ENCODE data around the gene RBM15.

RBM15 gene, protein sequence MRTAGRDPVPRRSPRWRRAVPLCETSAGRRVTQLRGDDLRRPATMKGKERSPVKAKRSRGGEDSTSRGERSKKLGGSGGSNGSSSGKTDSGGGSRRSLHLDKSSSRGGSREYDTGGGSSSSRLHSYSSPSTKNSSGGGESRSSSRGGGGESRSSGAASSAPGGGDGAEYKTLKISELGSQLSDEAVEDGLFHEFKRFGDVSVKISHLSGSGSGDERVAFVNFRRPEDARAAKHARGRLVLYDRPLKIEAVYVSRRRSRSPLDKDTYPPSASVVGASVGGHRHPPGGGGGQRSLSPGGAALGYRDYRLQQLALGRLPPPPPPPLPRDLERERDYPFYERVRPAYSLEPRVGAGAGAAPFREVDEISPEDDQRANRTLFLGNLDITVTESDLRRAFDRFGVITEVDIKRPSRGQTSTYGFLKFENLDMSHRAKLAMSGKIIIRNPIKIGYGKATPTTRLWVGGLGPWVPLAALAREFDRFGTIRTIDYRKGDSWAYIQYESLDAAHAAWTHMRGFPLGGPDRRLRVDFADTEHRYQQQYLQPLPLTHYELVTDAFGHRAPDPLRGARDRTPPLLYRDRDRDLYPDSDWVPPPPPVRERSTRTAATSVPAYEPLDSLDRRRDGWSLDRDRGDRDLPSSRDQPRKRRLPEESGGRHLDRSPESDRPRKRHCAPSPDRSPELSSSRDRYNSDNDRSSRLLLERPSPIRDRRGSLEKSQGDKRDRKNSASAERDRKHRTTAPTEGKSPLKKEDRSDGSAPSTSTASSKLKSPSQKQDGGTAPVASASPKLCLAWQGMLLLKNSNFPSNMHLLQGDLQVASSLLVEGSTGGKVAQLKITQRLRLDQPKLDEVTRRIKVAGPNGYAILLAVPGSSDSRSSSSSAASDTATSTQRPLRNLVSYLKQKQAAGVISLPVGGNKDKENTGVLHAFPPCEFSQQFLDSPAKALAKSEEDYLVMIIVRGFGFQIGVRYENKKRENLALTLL

DNA sequence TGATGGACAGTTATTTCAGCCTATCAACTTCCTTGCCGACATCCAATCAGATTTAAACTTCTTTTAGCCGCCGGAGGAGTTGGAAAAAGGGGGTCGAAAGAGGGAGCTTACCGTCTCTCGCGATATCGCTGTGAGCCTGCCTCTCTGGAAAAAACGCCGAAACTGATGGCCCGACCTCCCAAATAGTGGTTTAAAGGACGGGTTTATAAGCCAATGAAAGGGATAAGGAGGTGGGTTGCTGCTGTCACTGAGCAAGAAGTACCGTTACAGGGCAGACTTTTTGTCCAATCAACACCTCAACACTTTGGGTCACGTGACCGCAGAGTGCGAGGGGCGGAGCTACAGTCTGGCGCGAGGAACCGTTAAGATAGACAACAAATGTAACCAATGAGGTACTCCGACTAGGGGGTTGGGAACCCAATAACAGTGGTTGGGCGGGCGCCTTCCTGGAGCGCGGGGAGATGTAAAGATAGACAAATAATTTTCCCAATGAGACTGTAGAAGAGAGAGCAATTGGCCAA lies at the start of gene RBM15:
Gene RBM15, plus strand, starts transcription at position 492 of the 521 bp plus-strand sequence. Its CDS starts 29 bp downstream, at position 521.
- DNase-seq (ENCODE audit: low spot score) = peak; percentile 99

- no peak for DNase-seq (ENCODE audit: low spot score)
Measured at GRCh38 chr1:110291241-110292030, 47.7 kb upstream of the RBM15 start.

DNA sequence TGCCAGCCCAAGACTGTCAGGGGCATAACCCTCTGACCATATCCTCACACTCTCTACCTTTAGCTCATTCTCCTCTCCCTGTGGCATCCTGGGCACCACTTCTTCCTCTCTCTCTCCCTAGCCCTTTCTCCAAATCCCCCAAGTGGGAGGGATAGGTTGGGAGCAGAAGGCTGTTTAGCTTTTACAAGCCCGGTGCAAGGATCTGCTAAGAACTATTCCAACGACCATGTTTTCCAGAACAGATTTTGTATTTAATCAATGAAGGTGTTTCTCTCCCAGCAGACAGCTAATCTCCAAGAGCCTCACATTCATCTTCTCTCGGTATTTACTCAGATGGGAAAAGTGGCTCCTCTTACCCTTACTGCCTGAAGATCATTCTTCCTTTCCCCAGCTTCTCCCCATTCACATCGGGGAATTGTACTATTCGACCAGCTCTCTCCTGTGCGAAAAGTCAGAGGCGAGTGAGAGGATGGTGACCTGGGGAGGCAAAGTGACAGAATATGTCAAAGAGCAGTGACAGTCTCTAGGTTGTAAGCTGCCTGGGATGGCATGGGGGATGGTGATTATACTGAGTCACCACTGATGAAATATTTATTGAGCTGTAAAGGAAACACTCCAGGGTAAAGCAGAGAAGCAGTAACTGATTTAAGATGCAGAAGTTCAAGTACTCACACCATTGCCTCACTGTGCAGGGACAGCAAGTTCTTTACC lies 47.0 kb upstream of the RBM15 start:
- DNase-seq (ENCODE audit: low spot score) = no peak

DNA sequence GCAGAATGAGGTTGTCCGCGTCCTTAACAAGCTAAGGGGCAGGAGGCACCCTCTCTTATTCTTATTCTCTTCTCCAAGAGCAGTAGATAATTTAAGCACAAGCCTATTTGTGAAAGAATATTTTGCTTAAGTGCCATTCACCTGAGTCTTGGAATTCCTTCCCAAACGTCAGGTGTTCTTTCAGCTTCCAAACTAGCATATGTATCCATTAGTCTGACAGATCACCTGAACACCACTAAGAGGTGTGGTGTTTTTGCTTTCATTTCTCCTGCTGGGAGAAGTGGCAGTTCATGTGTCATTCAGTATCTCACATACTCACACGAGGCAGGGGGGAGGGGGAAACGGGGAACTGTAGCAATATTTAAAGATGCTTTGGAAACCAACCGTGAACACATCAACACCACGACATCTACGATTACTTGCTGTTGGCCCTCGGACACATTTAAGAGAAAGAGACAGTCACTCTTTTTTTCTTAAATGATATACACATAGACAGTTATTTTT lies 45.5 kb upstream of the RBM15 start:
- DNase-seq (ENCODE audit: low spot score) = no peak

GRCh38 chr1:110294308-110294707 lies 44.9 kb upstream of the RBM15 start:
- no peak for DNase-seq (ENCODE audit: low spot score)

DNA sequence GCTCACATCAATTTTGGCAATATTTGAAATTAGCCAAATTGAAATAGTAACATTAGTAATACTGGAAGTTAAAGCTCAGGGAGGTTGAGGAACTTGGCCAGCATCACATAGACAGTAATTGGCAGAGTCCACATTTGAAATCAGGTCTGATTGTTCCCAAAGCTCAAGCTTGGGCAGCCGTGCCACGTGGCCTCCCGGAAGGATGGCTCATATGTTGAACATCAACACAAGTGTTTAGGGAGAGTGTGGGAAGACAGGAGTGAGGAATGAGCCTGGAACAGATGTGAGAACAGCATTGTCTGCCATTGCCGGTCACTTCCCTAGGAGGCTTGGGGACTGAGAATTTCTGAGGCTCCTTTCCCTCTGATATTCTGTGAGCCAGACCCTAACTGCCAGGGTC lies 40.2 kb upstream of the RBM15 start:
- no peak for DNase-seq (ENCODE audit: low spot score)

- DNase-seq (ENCODE audit: low spot score) = no peak
Measured at GRCh38 chr1:110300412-110301085, 38.6 kb upstream of the RBM15 start.

GRCh38 chr1:110302836-110303235 lies 36.3 kb upstream of the RBM15 start:
- no peak for DNase-seq (ENCODE audit: low spot score)

- no peak for DNase-seq (ENCODE audit: low spot score)
Measured at GRCh38 chr1:110305900-110306420, 33.2 kb upstream of the RBM15 start.

GRCh38 chr1:110307239-110307974 lies 31.8 kb upstream of the RBM15 start:
- no peak for DNase-seq (ENCODE audit: low spot score)

DNA sequence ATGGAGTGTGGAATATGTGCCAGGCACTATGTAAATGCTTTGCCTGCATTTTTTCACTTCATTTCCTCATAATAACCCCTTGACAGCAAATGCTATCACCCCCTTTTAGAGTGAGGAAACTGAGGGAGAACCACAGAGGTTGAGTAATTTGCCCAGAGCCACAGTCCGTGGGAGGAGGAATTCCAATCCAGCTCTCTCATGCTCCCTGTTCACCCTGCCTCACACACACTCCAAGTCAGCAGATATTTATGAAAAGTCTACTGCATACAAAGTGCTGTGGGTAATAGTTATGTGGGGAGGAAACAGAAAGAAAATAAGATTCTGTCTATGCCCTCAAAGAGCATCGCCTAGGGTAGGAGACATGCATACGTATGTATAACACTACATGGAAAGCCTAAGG lies 30.9 kb upstream of the RBM15 start:
- DNase-seq (ENCODE audit: low spot score) = no peak

GRCh38 chr1:110309139-110309538 lies 30.0 kb upstream of the RBM15 start:
- DNase-seq (ENCODE audit: low spot score) = no peak

DNA sequence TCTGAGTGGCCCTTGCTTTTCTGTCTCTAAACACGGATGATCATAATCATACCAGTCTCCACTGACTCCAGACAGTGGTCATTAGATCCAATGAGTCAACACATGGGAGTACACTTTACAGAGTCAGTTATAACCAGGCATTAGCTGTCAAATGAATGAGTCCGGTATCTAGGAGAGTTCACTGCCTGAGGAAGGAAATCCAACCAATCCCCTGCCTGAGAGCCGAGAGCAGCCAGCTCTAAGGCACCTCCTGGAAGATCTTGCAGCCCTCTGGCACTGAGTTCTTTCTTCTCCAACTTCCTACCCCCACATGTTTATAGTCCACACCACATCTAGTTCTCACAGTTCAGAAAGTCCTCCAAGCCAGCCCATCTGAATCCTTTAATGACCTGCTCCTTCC lies 29.4 kb upstream of the RBM15 start:
- DNase-seq (ENCODE audit: low spot score) = no peak

GRCh38 chr1:110310300-110310699 lies 28.9 kb upstream of the RBM15 start:
- no peak for DNase-seq (ENCODE audit: low spot score)

DNA sequence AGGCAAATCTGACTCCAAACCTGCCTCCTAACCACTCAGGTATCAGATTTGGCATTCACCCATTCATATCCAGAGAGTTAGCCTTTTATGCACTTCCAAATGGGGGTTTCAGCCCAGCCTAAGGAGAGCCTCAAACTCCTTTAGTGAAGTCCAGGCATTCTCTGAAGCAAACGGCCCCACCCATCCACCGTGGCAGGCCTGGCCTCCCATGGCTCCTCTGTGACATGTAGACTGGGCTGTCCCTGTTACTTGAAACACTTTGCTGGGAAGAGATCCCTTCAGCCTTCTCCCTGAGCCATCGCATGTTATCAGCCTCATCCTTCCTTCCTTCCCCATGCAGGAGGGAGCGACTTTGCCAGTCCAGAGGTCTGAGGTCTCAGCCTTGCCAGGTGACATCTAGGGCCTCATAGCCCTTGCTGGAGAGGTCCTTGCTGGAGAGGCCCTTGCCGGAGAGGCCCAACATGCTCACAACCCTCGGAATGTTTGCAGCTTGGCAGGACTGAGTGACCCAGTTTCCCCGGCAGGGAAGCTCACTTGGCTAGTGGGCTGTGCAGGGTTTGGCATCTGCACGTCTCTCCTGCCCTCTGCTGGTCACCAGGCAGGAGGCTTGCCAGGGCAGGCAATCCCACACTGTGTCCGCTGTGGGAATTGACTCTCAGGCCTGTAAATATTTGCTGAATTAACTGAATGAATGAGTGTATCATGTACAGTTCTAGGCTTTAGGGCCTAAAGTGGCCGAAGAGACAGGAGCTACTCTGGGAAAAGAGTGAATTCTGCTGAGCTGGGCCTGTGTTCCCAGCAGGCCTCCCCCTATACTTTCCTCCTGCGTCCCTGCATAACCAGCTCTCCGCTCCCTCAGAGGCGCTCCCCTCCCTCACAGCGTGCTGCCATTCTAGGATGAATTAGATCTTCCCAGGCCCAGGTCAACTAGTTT lies 26.7 kb upstream of the RBM15 start:
- peak; percentile 73 for DNase-seq (ENCODE audit: low spot score)

DNA sequence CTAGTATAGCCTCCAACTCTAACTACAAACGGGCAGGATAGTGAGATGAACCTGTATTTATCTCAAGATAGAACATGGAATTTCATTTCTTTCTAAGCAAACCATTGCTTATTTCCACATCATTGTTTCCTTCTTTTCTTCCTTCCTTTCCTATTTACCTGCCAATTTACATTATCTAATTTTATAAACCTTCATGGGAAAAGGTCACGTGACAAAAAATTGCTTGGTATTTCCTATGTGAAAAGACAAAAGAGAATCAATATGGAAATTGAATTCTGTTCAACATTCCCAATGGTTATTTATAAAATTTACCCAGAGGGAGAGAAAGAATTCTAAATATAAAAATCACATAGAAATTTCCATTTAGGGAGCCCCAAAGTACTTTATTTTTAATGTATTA lies 22.4 kb upstream of the RBM15 start:
- DNase-seq (ENCODE audit: low spot score) = no peak

DNA sequence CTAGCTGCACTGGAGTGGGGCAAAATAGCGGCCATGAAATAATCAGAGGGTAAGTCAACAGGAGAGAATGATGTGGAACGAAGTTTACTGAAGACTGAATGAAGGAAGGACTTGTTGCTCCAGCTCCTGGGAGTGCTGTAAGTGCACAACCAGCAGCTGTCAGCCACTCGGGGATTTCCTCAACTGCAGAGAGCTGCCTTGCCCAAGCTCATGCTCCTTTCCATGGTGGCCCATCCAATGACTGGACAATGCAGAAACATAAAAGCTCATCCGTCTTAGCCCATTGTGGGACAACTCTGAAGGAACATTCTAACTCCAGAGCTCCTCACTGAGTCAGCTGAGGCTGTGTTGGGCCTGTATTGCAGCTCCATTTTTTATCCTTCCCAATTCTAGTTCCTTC lies 21.1 kb upstream of the RBM15 start:
- DNase-seq (ENCODE audit: low spot score) = no peak

Measured in CD4-positive, alpha-beta T cell treated with Interleukin-6 at 100 ng/mL for 8 hours (primary cell).